ENCODE data around the gene COPS6.

DNA sequence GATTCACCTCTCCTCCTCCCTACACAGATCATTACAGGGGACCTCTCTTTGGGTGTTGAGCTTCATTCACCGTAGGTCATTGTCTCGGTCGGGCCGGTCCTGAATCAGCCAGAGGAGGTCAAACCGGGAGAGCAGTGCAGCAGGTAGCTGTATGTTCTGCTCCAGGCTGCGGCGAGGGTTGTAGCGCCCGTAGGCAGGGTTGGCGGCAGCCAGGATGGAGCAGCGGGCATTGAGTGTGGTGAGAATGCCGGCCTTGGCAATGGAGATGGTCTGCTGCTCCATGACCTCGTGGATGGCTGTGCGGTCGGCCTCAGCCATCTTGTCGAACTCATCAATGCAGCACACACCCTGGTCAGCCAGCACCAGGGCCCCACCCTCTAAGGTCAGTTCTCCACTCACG lies 6.9 kb downstream of the COPS6 start:
- no peak for TF ChIP-seq POLR2A (IDR thresholded peaks at IDR 0.05)
- TF ChIP-seq, protein P1, sequence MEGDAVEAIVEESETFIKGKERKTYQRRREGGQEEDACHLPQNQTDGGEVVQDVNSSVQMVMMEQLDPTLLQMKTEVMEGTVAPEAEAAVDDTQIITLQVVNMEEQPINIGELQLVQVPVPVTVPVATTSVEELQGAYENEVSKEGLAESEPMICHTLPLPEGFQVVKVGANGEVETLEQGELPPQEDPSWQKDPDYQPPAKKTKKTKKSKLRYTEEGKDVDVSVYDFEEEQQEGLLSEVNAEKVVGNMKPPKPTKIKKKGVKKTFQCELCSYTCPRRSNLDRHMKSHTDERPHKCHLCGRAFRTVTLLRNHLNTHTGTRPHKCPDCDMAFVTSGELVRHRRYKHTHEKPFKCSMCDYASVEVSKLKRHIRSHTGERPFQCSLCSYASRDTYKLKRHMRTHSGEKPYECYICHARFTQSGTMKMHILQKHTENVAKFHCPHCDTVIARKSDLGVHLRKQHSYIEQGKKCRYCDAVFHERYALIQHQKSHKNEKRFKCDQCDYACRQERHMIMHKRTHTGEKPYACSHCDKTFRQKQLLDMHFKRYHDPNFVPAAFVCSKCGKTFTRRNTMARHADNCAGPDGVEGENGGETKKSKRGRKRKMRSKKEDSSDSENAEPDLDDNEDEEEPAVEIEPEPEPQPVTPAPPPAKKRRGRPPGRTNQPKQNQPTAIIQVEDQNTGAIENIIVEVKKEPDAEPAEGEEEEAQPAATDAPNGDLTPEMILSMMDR (IDR thresholded peaks at IDR 0.05) = no peak
